ENCODE data around the gene RNASEH2A. TPM values are rescaled to one million over a fixed set of nuclear protein-coding genes. Genes with fewer than 3 reads are reported as not detected.

The RNASEH2A gene
- total RNA-seq, 2 donors from 2014 or later = 3.0 to 7.9 TPM

GRCh38 chr19:12778017-12778904, 28.1 kb upstream of the RNASEH2A start:
- no peak for TF ChIP-seq CTCF (IDR thresholded peaks at IDR 0.05)
- peaks cover 18 to 61% of the 10 kb centered on the region in 2 donors for H3K4me1 ChIP-seq (ENCODE audit: control insufficient read depth in 1 of 2, low read depth in 2 of 2)
- DNase-seq (ENCODE audit: low spot score) = no peak

GRCh38 chr19:12778905-12779161, 27.6 kb upstream of the RNASEH2A start:
- no peak for TF ChIP-seq CTCF (IDR thresholded peaks at IDR 0.05)
- Histone ChIP-seq H3K36me3 (no peaks in the 10 kb centered on the region), H3K27me3 (replicated peaks; ENCODE audit: insufficient read depth) (no peaks in the 10 kb centered on the region), H3K4me3 (peak overlapping the region; percentile 85), H3K27ac (peak overlapping the region; percentile 94 to 95), H3K4me1 (ENCODE audit: control insufficient read depth in 1 of 2, low read depth in 2 of 2) (peaks cover 23 to 61% of the 10 kb centered on the region in 2 donors), H3K9me3 (no peaks in the 10 kb centered on the region)
- DNase-seq (ENCODE audit: low spot score) = no peak
- ATAC-seq (ENCODE audit: insufficient number of reproducible peaks, low FRiP score, low read depth) = no peak

More at GRCh38 chr19:12778017-12778904, 28.1 kb upstream of the RNASEH2A start:
- peak overlapping the region; percentile 85 for H3K4me3 ChIP-seq
- H3K36me3 ChIP-seq = no peaks in the 10 kb centered on the region
- no peak for ATAC-seq (ENCODE audit: insufficient number of reproducible peaks, low FRiP score, low read depth)
- no peaks in the 10 kb centered on the region for H3K9me3 ChIP-seq
- H3K27ac ChIP-seq = peak overlapping the region; percentile 94 to 95
- no peaks in the 10 kb centered on the region for H3K27me3 ChIP-seq (replicated peaks; ENCODE audit: insufficient read depth)

GRCh38 chr19:12779162-12779993, 27.0 kb upstream of the RNASEH2A start:
- Histone ChIP-seq H3K27me3 (replicated peaks; ENCODE audit: insufficient read depth) (no peaks in the 10 kb centered on the region), H3K4me3 (peak overlapping the region; percentile 85), H3K9me3 (no peaks in the 10 kb centered on the region), H3K27ac (peak overlapping the region; percentile 94 to 95), H3K36me3 (no peaks in the 10 kb centered on the region), H3K4me1 (ENCODE audit: control insufficient read depth in 1 of 2, low read depth in 2 of 2) (peaks cover 24 to 61% of the 10 kb centered on the region in 2 donors)
- no peak for TF ChIP-seq CTCF (IDR thresholded peaks at IDR 0.05)
- no peak for DNase-seq (ENCODE audit: low spot score)
- no peak for ATAC-seq (ENCODE audit: insufficient number of reproducible peaks, low FRiP score, low read depth)

GRCh38 chr19:12782174-12782423, 24.3 kb upstream of the RNASEH2A start:
- peaks cover 42 to 79% of the 10 kb centered on the region in 2 donors for H3K4me1 ChIP-seq (ENCODE audit: control insufficient read depth in 1 of 2, low read depth in 2 of 2)

More at GRCh38 chr19:12782174-12782423, 24.3 kb upstream of the RNASEH2A start:
- Histone ChIP-seq H3K9me3 (no peaks in the 10 kb centered on the region), H3K36me3 (no peaks in the 10 kb centered on the region), H3K27ac (peak overlapping the region; percentile 99 to 100), H3K27me3 (replicated peaks; ENCODE audit: insufficient read depth) (no peaks in the 10 kb centered on the region), H3K4me3 (peak overlapping the region; percentile 76)
- no peak for TF ChIP-seq CTCF (IDR thresholded peaks at IDR 0.05)
- no peak for DNase-seq (ENCODE audit: low spot score)
- ATAC-seq (ENCODE audit: insufficient number of reproducible peaks, low FRiP score, low read depth) = no peak
